Ovary (tissue), 9 donors: ENCODE measurements around the gene FBP1. TPM values are rescaled to one million over a fixed set of nuclear protein-coding genes. Genes with fewer than 3 reads are reported as not detected.

Source experiments
- DNase-seq, 5 donors: peaks; one replicate each; pipeline ENCODE4 v3.0.0-alpha.2; 2019 to 2020
- H3K27ac ChIP-seq, 2 donors: fragments of 200-600 bp; one replicate each; pipeline versions ENCODE4 v1.5.1 to v1.8.0; 2019 to 2022
- H3K27me3 ChIP-seq: fragments of 200-600 bp; one replicate; pipeline ENCODE4 v1.8.0; 2022
- H3K36me3 ChIP-seq: fragments of 200-600 bp; sonication (generic); one replicate; pipeline ENCODE4 v1.5.1; 2019
- H3K4me1 ChIP-seq: one replicate; pipeline ENCODE4 v1.8.1; 2013; ENCODE audit warnings: mild to moderate bottlenecking, moderate library complexity; ENCODE audit not compliant: insufficient read depth
- H3K4me3 ChIP-seq: fragments of 200-600 bp; sonication (generic); one replicate; pipeline ENCODE4 v1.5.1; 2017
- H3K9me3 ChIP-seq, 2 donors: fragments of 200-600 bp in 1 of 2; sonication (generic) in 1 of 2; one replicate each; pipeline versions ENCODE4 v1.5.1 to v1.8.1; 2013 to 2019; ENCODE audit warnings: mild to moderate bottlenecking in 1 of 2, moderate library complexity in 1 of 2
- EP300 ChIP-seq: sonication (generic); formaldehyde crosslinking; IDR thresholded peaks from one replicate; pipeline ENCODE4 v1.6.1; 2017; ENCODE audit warnings: antibody characterized with exemption
- POLR2A ChIP-seq: fragments of 450-650 bp; IDR thresholded peaks from one replicate; pipeline ENCODE4 v1.6.1; 2017; ENCODE audit warnings: antibody characterized with exemption, mild to moderate bottlenecking, moderate library complexity
- WGBS, 3 donors: extraction: QIAGEN DNeasy Blood & Tissue Kit in 1 of 3; methylation state at CpG; one replicate each; pipeline versions ENCODE4 v1.1.5 to v1.1.7; 2013 to 2017; 5-methylcytosine and 5-hydroxymethylcytosine counted together
- intact Hi-C, 4 donors: fragments of 100-400 bp; cut with DNase I; formaldehyde crosslinking; loops; one replicate each; pipeline versions ENCODE4 v1.11.0 to v1.15.1; 2022 to 2023
- polyA plus RNA-seq, 2 donors: library from polyadenylated mRNA; stranded (reverse); fragments of 200-250 nt in 1 of 2; fragments of 350-450 nt in 1 of 2; fragmentation: Illumina TruSeq in 1 of 2; extraction: RNeasy Lipid Tissue Mini Kit (QIAGEN cat#74804) in 1 of 2; gene quantifications; one replicate each; pipeline ENCODE4 v1.2.3, GENCODE V29; 2013 to 2014
- total RNA-seq, 7 donors: library from RNA; depleted of rRNA in 2 of 7; stranded (reverse); fragments of >200 nt in 2 of 7; fragmentation: NEBNext Ultra II Directional in 3 of 7; extraction: Animal tissue kit (Norgen Biotek cat#: 25700) in 3 of 7; gene quantifications; one replicate each; pipeline versions ENCODE4 v1.1.0 to v1.2.4, GENCODE V29; 2016 to 2023
- TF ChIP-seq, protein P1 (sequence below), 3 donors: fragments of 450-650 bp in 2 of 3; fragments of 200-600 bp in 1 of 3; IDR thresholded peaks; one replicate each; pipeline versions ENCODE4 v1.5.1 to v1.8.0; 2016 to 2022; ENCODE audit warnings: antibody characterized with exemption in 3 of 3, mild to moderate bottlenecking in 1 of 3
- donor health status: DM: no; HTN: no; CAD: no; lungs with moderate emphysema.
- donor health status: DM: no; HTN: no; CAD: no.
- donor health status: Bipolar disorder and iron deficiency.
- donor health status: DM: yes; HTN: yes; CAD: no.
- donor health status: DM: no; HTN: no; CAD: no.
- donor health status: DM: yes; HTN: yes; CAD: no.

Gene FBP1
- total and polyA plus RNA-seq, 9 donors, result 0.30 to 16.9 (median 2.9) TPM

- 75 to 81% (median 80%) methylated on average over 6 of the region's 6 CpGs for WGBS, 3 donors
- TF ChIP-seq EP300, result no peak
- TF ChIP-seq, protein P1, sequence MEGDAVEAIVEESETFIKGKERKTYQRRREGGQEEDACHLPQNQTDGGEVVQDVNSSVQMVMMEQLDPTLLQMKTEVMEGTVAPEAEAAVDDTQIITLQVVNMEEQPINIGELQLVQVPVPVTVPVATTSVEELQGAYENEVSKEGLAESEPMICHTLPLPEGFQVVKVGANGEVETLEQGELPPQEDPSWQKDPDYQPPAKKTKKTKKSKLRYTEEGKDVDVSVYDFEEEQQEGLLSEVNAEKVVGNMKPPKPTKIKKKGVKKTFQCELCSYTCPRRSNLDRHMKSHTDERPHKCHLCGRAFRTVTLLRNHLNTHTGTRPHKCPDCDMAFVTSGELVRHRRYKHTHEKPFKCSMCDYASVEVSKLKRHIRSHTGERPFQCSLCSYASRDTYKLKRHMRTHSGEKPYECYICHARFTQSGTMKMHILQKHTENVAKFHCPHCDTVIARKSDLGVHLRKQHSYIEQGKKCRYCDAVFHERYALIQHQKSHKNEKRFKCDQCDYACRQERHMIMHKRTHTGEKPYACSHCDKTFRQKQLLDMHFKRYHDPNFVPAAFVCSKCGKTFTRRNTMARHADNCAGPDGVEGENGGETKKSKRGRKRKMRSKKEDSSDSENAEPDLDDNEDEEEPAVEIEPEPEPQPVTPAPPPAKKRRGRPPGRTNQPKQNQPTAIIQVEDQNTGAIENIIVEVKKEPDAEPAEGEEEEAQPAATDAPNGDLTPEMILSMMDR (IDR thresholded peaks at IDR 0.05), result no peak
- no peak for TF ChIP-seq POLR2A
- no peaks in the 10 kb centered on the region for H3K9me3 ChIP-seq
- DNase-seq, result no peak
- no peaks in the 10 kb centered on the region for H3K27me3 ChIP-seq
- H3K4me1 ChIP-seq, result peaks cover 2% of the 10 kb centered on the region
- no peaks in the 10 kb centered on the region for H3K36me3 ChIP-seq
- intact Hi-C loops, result no loop called here
- H3K4me3 ChIP-seq, result no peak overlapping the region
- H3K27ac ChIP-seq, result no peak overlapping the region
Observed at GRCh38 chr9:94602666-94603065, 36.7 kb downstream of the FBP1 start.

DNA sequence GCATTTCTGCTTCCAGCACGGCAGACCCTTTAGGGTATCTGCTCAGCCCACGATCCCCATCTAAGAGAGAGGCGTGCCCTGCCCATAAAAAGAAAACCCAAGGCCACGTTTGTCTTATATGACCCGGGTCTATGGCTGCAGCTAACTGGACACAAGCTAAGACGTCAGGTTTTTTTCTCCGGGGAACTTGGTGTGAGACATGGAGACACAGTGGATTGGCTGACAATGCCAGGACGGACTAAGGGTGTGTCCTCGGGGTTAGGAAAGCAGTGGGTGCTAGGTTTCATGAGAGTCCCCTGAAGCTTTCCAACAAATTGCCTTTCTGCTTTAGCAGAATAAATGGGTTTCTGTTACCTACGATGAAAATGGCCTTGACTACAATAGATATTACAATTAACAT lies 38.6 kb downstream of the FBP1 start:
- H3K9me3 ChIP-seq, result no peaks in the 10 kb centered on the region
- no peaks in the 10 kb centered on the region for H3K27me3 ChIP-seq
- 63 to 72% (median 64%) methylated on average over 10 of the region's 10 CpGs for WGBS, 3 donors
- no peak for DNase-seq
- intact Hi-C loops, result no loop called here
- no peaks in the 10 kb centered on the region for H3K36me3 ChIP-seq
- TF ChIP-seq EP300, result no peak
- TF ChIP-seq, protein P1 (IDR thresholded peaks at IDR 0.05), result no peak
- TF ChIP-seq POLR2A, result no peak
- H3K4me3 ChIP-seq, result no peak overlapping the region
- H3K4me1 ChIP-seq, result peaks cover 2% of the 10 kb centered on the region
- H3K27ac ChIP-seq, result no peak overlapping the region

- 79 to 89% (median 80%) methylated on average over 8 of the region's 8 CpGs for WGBS, 3 donors
- H3K4me3 ChIP-seq, result no peak overlapping the region
Observed at GRCh38 chr9:94600258-94600657, 39.1 kb downstream of the FBP1 start.

GRCh38 chr9:94599102-94599501 lies 40.2 kb downstream of the FBP1 start:
- no peaks in the 10 kb centered on the region for H3K27me3 ChIP-seq
- peaks cover 2% of the 10 kb centered on the region for H3K4me1 ChIP-seq
- no peaks in the 10 kb centered on the region for H3K36me3 ChIP-seq
- H3K27ac ChIP-seq, result no peak overlapping the region
- 77 to 86% (median 80%) methylated on average over 7 of the region's 7 CpGs for WGBS, 3 donors
- DNase-seq, result no peak
- no peaks in the 10 kb centered on the region for H3K9me3 ChIP-seq
- no peak overlapping the region for H3K4me3 ChIP-seq
- intact Hi-C loops, result no loop called here
- TF ChIP-seq POLR2A (no peak), EP300 (no peak)
- TF ChIP-seq, protein P1 (IDR thresholded peaks at IDR 0.05), result no peak

More at GRCh38 chr9:94600258-94600657, 39.1 kb downstream of the FBP1 start:
- peaks cover 2% of the 10 kb centered on the region for H3K4me1 ChIP-seq
- intact Hi-C loops, result no loop called here
- no peaks in the 10 kb centered on the region for H3K9me3 ChIP-seq
- no peak overlapping the region for H3K27ac ChIP-seq
- DNase-seq, result no peak
- TF ChIP-seq, protein P1 (IDR thresholded peaks at IDR 0.05), result no peak
- TF ChIP-seq POLR2A (no peak), EP300 (no peak)
- no peaks in the 10 kb centered on the region for H3K36me3 ChIP-seq
- H3K27me3 ChIP-seq, result no peaks in the 10 kb centered on the region
